Measurements from ENCODE around the gene CCNB3. TPM values are rescaled to one million over a fixed set of nuclear protein-coding genes. Genes with fewer than 3 reads are reported as not detected.
"Not testable (repeated sequence)": the region's sequence is repeated elsewhere in the genome, so short reads cannot be mapped to it uniquely, and the experiment has no call there.

Gene CCNB3
- 1 to 10 TPM in 8 of 12 donors, under 1 TPM in 2, not detected in 2; 0.63 to 2.4 (median 1.5) TPM for polyA plus RNA-seq (ENCODE audit: insufficient read length in 12 of 12)
- long read RNA-seq, donor 1: 0 reads
- long read RNA-seq, donor 2, partial matches to known transcripts: 0 of 1 reads
- long read RNA-seq, donor 2, other reads (novel, unspliced or antisense): 0 of 1 reads
- long read RNA-seq, donor 3: 0 reads
- long read RNA-seq, donor 4: 0 reads
- long read RNA-seq, donor 5: 0 reads
- long read RNA-seq, donor 6: 0 reads
- long read RNA-seq, donor 7: 0 reads
- long read RNA-seq, donor 8: 0 reads
- long read RNA-seq, donor 9: 0 reads
- long read RNA-seq, donor 10: 0 reads
- long read RNA-seq, donor 11: 0 reads

- DNase-seq: peak; percentile 71
Observed at GRCh38 chrX:50204364-50204899, at the start of gene CCNB3. CCNB3 (plus strand) TSS chrX:50204765; CDS start chrX:50285164, 80,399 bp downstream.

- peak; percentile 12 for DNase-seq
Observed at GRCh38 chrX:50157545-50158135, 46.9 kb upstream of the CCNB3 start.

GRCh38 chrX:50158593-50158992 lies 46.0 kb upstream of the CCNB3 start:
- no peak for DNase-seq

GRCh38 chrX:50161127-50161526 lies 43.4 kb upstream of the CCNB3 start:
- DNase-seq: no peak

- no peak for DNase-seq
Observed at GRCh38 chrX:50165727-50166126, 38.8 kb upstream of the CCNB3 start.

GRCh38 chrX:50167366-50167765 lies 37.2 kb upstream of the CCNB3 start:
- DNase-seq: no peak

GRCh38 chrX:50168241-50168687 lies 36.3 kb upstream of the CCNB3 start:
- no peak for DNase-seq

GRCh38 chrX:50169717-50170116 lies 34.8 kb upstream of the CCNB3 start:
- no peak for DNase-seq

GRCh38 chrX:50180073-50180940 lies 24.3 kb upstream of the CCNB3 start:
- no peak for DNase-seq

- DNase-seq: no peak
Observed at GRCh38 chrX:50183891-50184290, 20.7 kb upstream of the CCNB3 start.

GRCh38 chrX:50188859-50189600 lies 15.5 kb upstream of the CCNB3 start:
- peak; percentile 31 for DNase-seq

- DNase-seq: no peak
Observed at GRCh38 chrX:50198348-50198747, 6.2 kb upstream of the CCNB3 start.

GRCh38 chrX:50200907-50201306 lies 3.7 kb upstream of the CCNB3 start, which contains the start of gene AKAP4:
AKAP4 (minus strand) TSS chrX:50201007; CDS start chrX:50200889, 118 bp downstream.
- no peak for DNase-seq

GRCh38 chrX:50202539-50202938 lies 2.0 kb upstream of the CCNB3 start:
- DNase-seq: no peak

GRCh38 chrX:50206753-50207152 lies 2.2 kb downstream of the CCNB3 start:
- no peak for DNase-seq

GRCh38 chrX:50211510-50211909 lies 6.9 kb downstream of the CCNB3 start:
- DNase-seq: no peak

- no peak for DNase-seq
Observed at GRCh38 chrX:50281253-50281652, 76.7 kb downstream of the CCNB3 start.

GRCh38 chrX:50327235-50327634 lies 122.7 kb downstream of the CCNB3 start:
- no peak for DNase-seq

- DNase-seq: not testable (repeated sequence)
Observed at GRCh38 chrX:50332668-50333067, 128.1 kb downstream of the CCNB3 start.

GRCh38 chrX:50333308-50333707 lies 128.7 kb downstream of the CCNB3 start:
- DNase-seq: no peak

- DNase-seq: no peak
Observed at GRCh38 chrX:50343917-50344316, 139.4 kb downstream of the CCNB3 start.
